GM12878 (cell line): ENCODE results near the gene ANKRD44. TPM values are rescaled to one million over a fixed set of nuclear protein-coding genes. Genes with fewer than 3 reads are reported as not detected.

ENCODE experiments used
- ATF3 ChIP-seq: IDR thresholded peaks from 2 replicates; pipeline ENCODE4 v1.6.1; 2011; ENCODE audit warnings: low read depth, mild to moderate bottlenecking, low read length, moderate library complexity, borderline replicate concordance; ENCODE audit errors: extremely low read depth
- BMI1 ChIP-seq: fragments of 450-650 bp; IDR thresholded peaks from 2 replicates; pipeline ENCODE4 v1.6.1; 2016; ENCODE audit warnings: mild to moderate bottlenecking, moderate library complexity, borderline replicate concordance
- FOXK2 ChIP-seq: fragments of 450-650 bp; IDR thresholded peaks from 2 replicates; pipeline ENCODE4 v1.6.1; 2017; ENCODE audit warnings: mild to moderate bottlenecking, moderate library complexity
- HCFC1 ChIP-seq: fragments of 150-350 bp; IDR thresholded peaks from 2 replicates; pipeline ENCODE4 v1.6.1; 2014; ENCODE audit warnings: low read length
- HDAC6 ChIP-seq: fragments of 200-600 bp; sonication (generic); IDR thresholded peaks from one replicate; pipeline ENCODE4 v1.8.0; 2017; ENCODE audit warnings: antibody characterized with exemption; ENCODE audit not compliant: unreplicated experiment
- IRF4 ChIP-seq: IDR thresholded peaks from 2 replicates; pipeline ENCODE4 v1.6.1; 2011; ENCODE audit warnings: low read depth, low read length
- LARP7 ChIP-seq: fragments of 450-650 bp; IDR thresholded peaks from 2 replicates; pipeline ENCODE4 v1.6.1; 2017; ENCODE audit warnings: mild to moderate bottlenecking
- MTA3 ChIP-seq: IDR thresholded peaks from 2 replicates; pipeline ENCODE4 v1.6.1; 2012; ENCODE audit warnings: low read length, inconsistent platforms, borderline replicate concordance
- MXI1 ChIP-seq: fragments of 150-350 bp; IDR thresholded peaks from 2 replicates; pipeline ENCODE4 v1.6.1; 2011; ENCODE audit warnings: low read depth, mild to moderate bottlenecking, inconsistent platforms, low read length, improper control_type of control experiment
- MYC ChIP-seq: IDR thresholded peaks from 2 replicates; pipeline ENCODE4 v1.6.1; 2011; ENCODE audit warnings: mild to moderate bottlenecking, low read length, moderate library complexity, inconsistent platforms; ENCODE audit not compliant: insufficient read depth, insufficient replicate concordance, insufficient read length, severe bottlenecking
- NFIC ChIP-seq: IDR thresholded peaks from 2 replicates; pipeline ENCODE4 v1.6.1; 2012; ENCODE audit warnings: low read depth, mild to moderate bottlenecking, inconsistent platforms, low read length, moderate library complexity
- POU2F2 ChIP-seq: IDR thresholded peaks from 3 replicates; pipeline ENCODE4 v1.6.1; 2011; ENCODE audit warnings: low read depth, mild to moderate bottlenecking, low read length, borderline replicate concordance
- SKIL ChIP-seq: fragments of 450-650 bp; IDR thresholded peaks from 2 replicates; pipeline ENCODE4 v1.6.1; 2017; ENCODE audit warnings: mild to moderate bottlenecking, low read depth, inconsistent platforms; ENCODE audit not compliant: poor library complexity, severe bottlenecking
- SMAD1 ChIP-seq: fragments of 450-650 bp; IDR thresholded peaks from 2 replicates; pipeline ENCODE4 v1.6.1; 2018; ENCODE audit warnings: mild to moderate bottlenecking, low read depth; ENCODE audit not compliant: partially characterized antibody
- SMC3 ChIP-seq: IDR thresholded peaks from 2 replicates; pipeline ENCODE4 v1.6.1; 2011; ENCODE audit warnings: low read length, improper control_type of control experiment, borderline replicate concordance
- SREBF2 ChIP-seq: IDR thresholded peaks from 2 replicates; pipeline ENCODE4 v1.6.1; 2012; ENCODE audit warnings: mild to moderate bottlenecking, low read length
- SUZ12 ChIP-seq: fragments of 200-600 bp; sonication (generic); IDR thresholded peaks from one replicate; pipeline ENCODE4 v1.6.1; 2018; ENCODE audit warnings: antibody characterized with exemption, mild to moderate bottlenecking; ENCODE audit not compliant: unreplicated experiment
- ZBED1 ChIP-seq: IDR thresholded peaks from 2 replicates; pipeline ENCODE4 v1.6.1; 2016; ENCODE audit warnings: borderline replicate concordance
- polyA plus RNA-seq, 11 experiments: library from polyadenylated mRNA; depleted of rRNA in 4 of 11; unstranded in 6 of 11; stranded (reverse) in 5 of 11; fragments of >200 nt; fragmentation: Nextera tagmentation in 4 of 11; fragmentation: Illumina TruSeq in 1 of 11; extraction: Ambion mirVana in 4 of 11; extraction: Trizol in 1 of 11; gene quantifications; 1 replicate in 1 of 11; 2 replicates in 10 of 11; pipeline versions ENCODE4 v1.2.1 to v1.2.3, GENCODE V29; 2011 to 2016; ENCODE audit warnings: inconsistent platforms in 2 of 11, missing spikeins in 2 of 11, low read depth in 1 of 11
- total RNA-seq, 4 experiments: library from RNA; depleted of rRNA in 3 of 4; stranded (reverse); fragments of >200 nt in 3 of 4; fragmentation: Illumina TruSeq in 1 of 4; extraction: Trizol in 1 of 4; gene quantifications; 2 replicates each; pipeline versions ENCODE4 v1.2.1 to v1.2.3, GENCODE V29; 2013 to 2021
- TF ChIP-seq, protein P1 (sequence below): fragments of 150-350 bp; IDR thresholded peaks from 2 replicates; pipeline ENCODE4 v1.6.1; 2016; ENCODE audit warnings: low read depth, low read length
- TF ChIP-seq, protein P2 (sequence below): fragments of 450-650 bp; IDR thresholded peaks from 2 replicates; pipeline ENCODE4 v1.6.1; 2017; ENCODE audit warnings: mild to moderate bottlenecking
- TF ChIP-seq, protein P3 (sequence below): fragments of 450-650 bp; IDR thresholded peaks from 2 replicates; pipeline ENCODE4 v1.6.1; 2017; ENCODE audit warnings: low read depth, mild to moderate bottlenecking, moderate library complexity

ANKRD44 gene
- total and polyA plus RNA-seq, 10 of the 15 experiments (the other 5 are each of a cell fraction or from before 2014, with no cell fraction given) = 19.1 to 99.1 (median 59.6) TPM

DNA sequence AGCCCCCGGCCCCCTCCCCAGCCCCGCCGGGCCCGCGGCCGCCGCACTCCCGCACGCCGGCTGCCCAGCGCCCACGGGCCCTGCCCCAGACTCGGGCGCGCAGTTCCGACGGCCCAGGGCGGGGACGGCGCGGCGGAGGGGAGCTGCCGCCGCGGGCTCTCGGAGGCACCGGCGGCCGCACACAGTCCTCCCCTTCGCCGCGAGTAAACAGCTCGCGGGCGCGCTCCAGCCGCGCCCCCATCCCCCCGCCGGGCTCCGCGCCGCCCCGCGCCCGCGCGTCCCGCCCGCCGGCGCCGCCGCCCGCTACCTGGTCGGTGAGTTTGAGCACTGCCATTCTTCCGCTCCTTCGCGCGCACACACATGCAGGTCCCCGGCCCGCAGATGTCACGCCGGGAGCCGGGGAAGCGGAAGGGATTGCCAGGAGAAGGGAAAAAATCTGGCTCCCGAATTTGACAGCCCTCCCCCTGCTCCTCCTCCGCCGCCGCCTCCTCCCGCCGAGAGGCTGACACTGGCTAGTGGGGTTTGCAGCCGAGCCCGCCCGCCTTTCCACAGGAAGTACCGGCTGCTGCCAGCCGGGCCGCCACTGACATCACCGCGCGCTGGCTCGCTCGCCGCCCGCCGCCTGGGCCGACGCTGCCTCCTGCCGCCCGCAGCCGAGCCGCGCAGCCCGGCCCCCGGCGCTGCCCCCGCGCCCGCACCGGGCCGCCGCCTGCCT is at the start of gene ANKRD44 (continued):
- no peak for TF ChIP-seq ATF3
- TF ChIP-seq NFIC = no peak
- TF ChIP-seq FOXK2 = no peak
- 0 out of 2 replicates have a peak, but pooled peaks have one; percentile 36 for TF ChIP-seq LARP7
- TF ChIP-seq POU2F2 = 0 out of 3 replicates have a peak, but pooled peaks have one; percentile 39
- no peak for TF ChIP-seq SKIL
- no peak for TF ChIP-seq SREBF2
- no peak for TF ChIP-seq SMAD1
- no peak for TF ChIP-seq HCFC1
- no peak for TF ChIP-seq IRF4
- no peak for TF ChIP-seq HDAC6
- TF ChIP-seq, protein P1, sequence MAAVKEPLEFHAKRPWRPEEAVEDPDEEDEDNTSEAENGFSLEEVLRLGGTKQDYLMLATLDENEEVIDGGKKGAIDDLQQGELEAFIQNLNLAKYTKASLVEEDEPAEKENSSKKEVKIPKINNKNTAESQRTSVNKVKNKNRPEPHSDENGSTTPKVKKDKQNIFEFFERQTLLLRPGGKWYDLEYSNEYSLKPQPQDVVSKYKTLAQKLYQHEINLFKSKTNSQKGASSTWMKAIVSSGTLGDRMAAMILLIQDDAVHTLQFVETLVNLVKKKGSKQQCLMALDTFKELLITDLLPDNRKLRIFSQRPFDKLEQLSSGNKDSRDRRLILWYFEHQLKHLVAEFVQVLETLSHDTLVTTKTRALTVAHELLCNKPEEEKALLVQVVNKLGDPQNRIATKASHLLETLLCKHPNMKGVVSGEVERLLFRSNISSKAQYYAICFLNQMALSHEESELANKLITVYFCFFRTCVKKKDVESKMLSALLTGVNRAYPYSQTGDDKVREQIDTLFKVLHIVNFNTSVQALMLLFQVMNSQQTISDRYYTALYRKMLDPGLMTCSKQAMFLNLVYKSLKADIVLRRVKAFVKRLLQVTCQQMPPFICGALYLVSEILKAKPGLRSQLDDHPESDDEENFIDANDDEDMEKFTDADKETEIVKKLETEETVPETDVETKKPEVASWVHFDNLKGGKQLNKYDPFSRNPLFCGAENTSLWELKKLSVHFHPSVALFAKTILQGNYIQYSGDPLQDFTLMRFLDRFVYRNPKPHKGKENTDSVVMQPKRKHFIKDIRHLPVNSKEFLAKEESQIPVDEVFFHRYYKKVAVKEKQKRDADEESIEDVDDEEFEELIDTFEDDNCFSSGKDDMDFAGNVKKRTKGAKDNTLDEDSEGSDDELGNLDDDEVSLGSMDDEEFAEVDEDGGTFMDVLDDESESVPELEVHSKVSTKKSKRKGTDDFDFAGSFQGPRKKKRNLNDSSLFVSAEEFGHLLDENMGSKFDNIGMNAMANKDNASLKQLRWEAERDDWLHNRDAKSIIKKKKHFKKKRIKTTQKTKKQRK = no peak
- TF ChIP-seq MXI1 = peak; percentile 78
- TF ChIP-seq, protein P2, sequence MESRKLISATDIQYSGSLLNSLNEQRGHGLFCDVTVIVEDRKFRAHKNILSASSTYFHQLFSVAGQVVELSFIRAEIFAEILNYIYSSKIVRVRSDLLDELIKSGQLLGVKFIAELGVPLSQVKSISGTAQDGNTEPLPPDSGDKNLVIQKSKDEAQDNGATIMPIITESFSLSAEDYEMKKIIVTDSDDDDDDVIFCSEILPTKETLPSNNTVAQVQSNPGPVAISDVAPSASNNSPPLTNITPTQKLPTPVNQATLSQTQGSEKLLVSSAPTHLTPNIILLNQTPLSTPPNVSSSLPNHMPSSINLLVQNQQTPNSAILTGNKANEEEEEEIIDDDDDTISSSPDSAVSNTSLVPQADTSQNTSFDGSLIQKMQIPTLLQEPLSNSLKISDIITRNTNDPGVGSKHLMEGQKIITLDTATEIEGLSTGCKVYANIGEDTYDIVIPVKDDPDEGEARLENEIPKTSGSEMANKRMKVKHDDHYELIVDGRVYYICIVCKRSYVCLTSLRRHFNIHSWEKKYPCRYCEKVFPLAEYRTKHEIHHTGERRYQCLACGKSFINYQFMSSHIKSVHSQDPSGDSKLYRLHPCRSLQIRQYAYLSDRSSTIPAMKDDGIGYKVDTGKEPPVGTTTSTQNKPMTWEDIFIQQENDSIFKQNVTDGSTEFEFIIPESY = no peak
- TF ChIP-seq SMC3 = peak; percentile 48; the same call in 1 of the 2 replicates
- no peak for TF ChIP-seq MYC
- TF ChIP-seq, protein P3, sequence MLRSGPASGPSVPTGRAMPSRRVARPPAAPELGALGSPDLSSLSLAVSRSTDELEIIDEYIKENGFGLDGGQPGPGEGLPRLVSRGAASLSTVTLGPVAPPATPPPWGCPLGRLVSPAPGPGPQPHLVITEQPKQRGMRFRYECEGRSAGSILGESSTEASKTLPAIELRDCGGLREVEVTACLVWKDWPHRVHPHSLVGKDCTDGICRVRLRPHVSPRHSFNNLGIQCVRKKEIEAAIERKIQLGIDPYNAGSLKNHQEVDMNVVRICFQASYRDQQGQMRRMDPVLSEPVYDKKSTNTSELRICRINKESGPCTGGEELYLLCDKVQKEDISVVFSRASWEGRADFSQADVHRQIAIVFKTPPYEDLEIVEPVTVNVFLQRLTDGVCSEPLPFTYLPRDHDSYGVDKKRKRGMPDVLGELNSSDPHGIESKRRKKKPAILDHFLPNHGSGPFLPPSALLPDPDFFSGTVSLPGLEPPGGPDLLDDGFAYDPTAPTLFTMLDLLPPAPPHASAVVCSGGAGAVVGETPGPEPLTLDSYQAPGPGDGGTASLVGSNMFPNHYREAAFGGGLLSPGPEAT = no peak
- TF ChIP-seq MTA3 = no peak
- no peak for TF ChIP-seq ZBED1
- TF ChIP-seq SUZ12 = no peak
- TF ChIP-seq BMI1 = no peak
